Osteocyte (in vitro differentiated cells): ENCODE measurements around the gene SNRPD2. TPM values are rescaled to one million over a fixed set of nuclear protein-coding genes. Genes with fewer than 3 reads are reported as not detected.

Experiments
- DNase-seq: peaks from one replicate; pipeline ENCODE4 v3.0.0; 2021; ENCODE audit warnings: mixed read lengths; ENCODE audit not compliant: unreplicated experiment; ENCODE audit errors: extremely low spot score
- H3K27ac Mint-ChIP-seq: one replicate; pipeline ENCODE4 v1.8.0; 2021; ENCODE audit warnings: mild to moderate bottlenecking, mixed read lengths; ENCODE audit not compliant: unreplicated experiment
- H3K27me3 Mint-ChIP-seq: one replicate; pipeline ENCODE4 v1.8.0; 2021; ENCODE audit warnings: mixed read lengths; ENCODE audit not compliant: unreplicated experiment
- H3K36me3 Mint-ChIP-seq: one replicate; pipeline ENCODE4 v1.8.0; 2021; ENCODE audit warnings: mixed read lengths; ENCODE audit not compliant: unreplicated experiment
- H3K4me1 Mint-ChIP-seq: one replicate; pipeline ENCODE4 v1.8.0; 2021; ENCODE audit warnings: mixed read lengths; ENCODE audit not compliant: unreplicated experiment
- H3K4me3 Mint-ChIP-seq: one replicate; pipeline ENCODE4 v1.8.0; 2021; ENCODE audit warnings: mild to moderate bottlenecking, moderate library complexity, mixed read lengths; ENCODE audit not compliant: unreplicated experiment
- H3K9me3 Mint-ChIP-seq: one replicate; pipeline ENCODE4 v1.8.0; 2021; ENCODE audit warnings: mixed read lengths; ENCODE audit not compliant: unreplicated experiment
- CTCF ChIP-seq: fragments of 200-600 bp; sonication (generic); IDR thresholded peaks from 2 replicates; pipeline ENCODE4 v1.5.0; 2021; ENCODE audit warnings: antibody characterized with exemption, mild to moderate bottlenecking, moderate library complexity
- total RNA-seq: library from RNA; stranded (reverse); gene quantifications from 2 replicates; pipeline ENCODE4 v1.2.1, GENCODE V29; 2021

The SNRPD2 gene
- total RNA-seq, 1 donor from 2014 or later, result 366 TPM

- Mint-ChIP-seq H3K27me3 (peaks cover 5% of the 10 kb centered on the region), H3K9me3 (no peaks in the 10 kb centered on the region), H3K27ac (peak overlapping the region; percentile 96), H3K36me3 (peaks cover 8% of the 10 kb centered on the region), H3K4me1 (peaks cover 18% of the 10 kb centered on the region), H3K4me3 (peak overlapping the region; percentile 74)
- peak; percentile 98 for TF ChIP-seq CTCF
- peak; percentile 97 for DNase-seq
These were observed 10.2 kb downstream of the SNRPD2 start for GRCh38 chr19:45681391-45682015.

GRCh38 chr19:45677351-45678230 is 14.2 kb downstream of the SNRPD2 start:
- Mint-ChIP-seq H3K4me1 (peaks cover 19% of the 10 kb centered on the region), H3K9me3 (no peaks in the 10 kb centered on the region), H3K27me3 (peaks cover 15% of the 10 kb centered on the region)

GRCh38 chr19:45676851-45677263 is 14.9 kb downstream of the SNRPD2 start:
- TF ChIP-seq CTCF, result no peak
- H3K27me3 Mint-ChIP-seq, result peaks cover 16% of the 10 kb centered on the region
- DNase-seq, result no peak
- H3K9me3 Mint-ChIP-seq, result no peaks in the 10 kb centered on the region
- peak overlapping the region; percentile 42 for H3K4me3 Mint-ChIP-seq
- peaks cover 15% of the 10 kb centered on the region for H3K4me1 Mint-ChIP-seq
- H3K36me3 Mint-ChIP-seq, result no peaks in the 10 kb centered on the region
- H3K27ac Mint-ChIP-seq, result no peak overlapping the region

More at GRCh38 chr19:45677351-45678230, 14.2 kb downstream of the SNRPD2 start:
- no peak for TF ChIP-seq CTCF
- DNase-seq, result no peak
- Mint-ChIP-seq H3K36me3 (no peaks in the 10 kb centered on the region), H3K4me3 (peak overlapping the region; percentile 62), H3K27ac (no peak overlapping the region)

GRCh38 chr19:45674946-45675345 is 16.8 kb downstream of the SNRPD2 start:
- H3K4me3 Mint-ChIP-seq, result no peak overlapping the region
- H3K27ac Mint-ChIP-seq, result no peak overlapping the region
- no peaks in the 10 kb centered on the region for H3K9me3 Mint-ChIP-seq
- no peak for TF ChIP-seq CTCF
- H3K4me1 Mint-ChIP-seq, result peaks cover 15% of the 10 kb centered on the region
- peaks cover 26% of the 10 kb centered on the region for H3K27me3 Mint-ChIP-seq
- no peak for DNase-seq
- H3K36me3 Mint-ChIP-seq, result no peaks in the 10 kb centered on the region
